Stimulated activated CD4-positive, alpha-beta T cell treated with anti-CD3 and anti-CD28 coated beads, Interleukin-15, amount 100 ng/mL, for 24 hours (primary cell): ENCODE results near the gene DHRS11.

ENCODE experiments used
- DNase-seq: peaks from one replicate; pipeline ENCODE4 v3.0.0-alpha.2; 2020

Gene DHRS11

DNA sequence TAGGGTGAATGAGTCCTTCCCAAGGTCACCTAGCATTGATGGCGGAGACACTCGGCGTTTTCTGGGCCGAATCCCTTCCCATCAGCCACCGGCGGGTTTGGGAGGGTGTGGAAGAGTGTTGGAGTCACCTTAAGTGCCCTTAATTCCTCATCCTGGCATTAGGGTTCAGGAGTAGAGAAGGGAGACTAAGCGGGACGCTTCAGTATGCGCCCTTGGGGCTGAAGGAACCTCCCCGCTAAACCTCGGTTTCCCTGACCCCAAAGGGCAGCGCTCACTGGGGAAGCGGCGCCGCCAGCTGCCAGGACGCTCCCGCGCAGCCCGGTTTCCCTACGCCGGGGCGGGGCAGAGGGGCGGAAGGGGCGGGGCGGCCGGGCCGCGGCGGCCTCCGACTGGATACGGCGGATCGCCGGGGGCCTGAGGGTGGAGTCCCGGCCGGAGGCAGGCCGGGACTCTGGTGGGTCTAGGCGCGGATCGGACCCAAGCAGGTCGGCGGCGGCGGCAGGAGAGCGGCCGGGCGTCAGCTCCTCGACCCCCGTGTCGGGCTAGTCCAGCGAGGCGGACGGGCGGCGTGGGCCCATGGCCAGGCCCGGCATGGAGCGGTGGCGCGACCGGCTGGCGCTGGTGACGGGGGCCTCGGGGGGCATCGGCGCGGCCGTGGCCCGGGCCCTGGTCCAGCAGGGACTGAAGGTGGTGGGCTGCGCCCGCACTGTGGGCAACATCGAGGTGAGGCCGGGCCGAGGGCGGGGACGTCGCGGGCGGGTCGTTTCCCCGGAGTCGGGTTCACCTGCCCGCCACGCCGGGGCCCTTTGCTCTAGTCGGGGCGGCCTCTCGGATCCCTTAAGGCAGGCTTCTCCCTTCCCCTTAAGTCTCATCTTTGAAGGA is at the start of gene DHRS11:
DHRS11 (plus strand) TSS at position 446 of the 882 bp plus-strand sequence; CDS start at position 577, 131 bp downstream.
- DNase-seq: peak; percentile 90

GRCh38 chr17:36542755-36543154 is 48.9 kb upstream of the DHRS11 start:
- DNase-seq: no peak

DNA sequence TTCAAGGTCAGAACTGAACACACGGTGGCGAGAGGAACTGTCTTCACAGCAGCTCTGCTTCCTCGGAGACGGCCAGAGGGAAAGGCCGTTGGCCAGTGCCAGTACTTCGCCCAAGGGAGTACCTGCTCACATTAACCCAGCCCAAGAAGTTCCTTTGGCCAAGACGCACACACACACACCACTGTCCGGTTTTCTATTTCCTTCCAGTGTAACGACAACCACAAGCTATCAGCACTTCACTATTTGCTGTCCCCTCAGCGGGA is 47.7 kb upstream of the DHRS11 start:
- DNase-seq: no peak

- DNase-seq: peak; percentile 94
Observed at GRCh38 chr17:36544307-36545076, 47.2 kb upstream of the DHRS11 start, which contains the start of gene GGNBP2. GGNBP2 (plus strand) TSS chr17:36544919; CDS start chr17:36545725, 806 bp downstream.

DNA sequence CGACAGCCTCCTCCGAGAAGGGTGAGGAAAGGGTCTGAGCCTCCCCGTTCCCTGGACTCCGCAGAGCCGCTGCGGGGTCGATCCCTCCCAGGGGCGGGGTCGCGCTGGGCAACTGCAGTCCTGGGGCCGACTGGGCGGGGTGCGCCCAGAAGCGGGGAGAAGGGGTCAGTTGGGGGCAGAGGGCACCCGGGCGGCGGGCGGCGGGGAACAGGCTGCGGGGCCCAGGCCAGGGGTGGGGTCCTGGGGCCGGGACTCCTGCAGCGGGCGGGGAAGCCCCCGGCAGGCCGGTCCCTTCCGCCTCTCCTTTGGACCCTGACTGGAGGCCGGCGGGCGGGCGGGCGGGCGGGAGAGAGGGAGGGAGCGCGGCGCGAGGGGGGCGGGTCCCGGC is 46.6 kb upstream of the DHRS11 start:
- DNase-seq: no peak

GRCh38 chr17:36545465-36546417 is 45.9 kb upstream of the DHRS11 start:
- peak; percentile 97 for DNase-seq

DNA sequence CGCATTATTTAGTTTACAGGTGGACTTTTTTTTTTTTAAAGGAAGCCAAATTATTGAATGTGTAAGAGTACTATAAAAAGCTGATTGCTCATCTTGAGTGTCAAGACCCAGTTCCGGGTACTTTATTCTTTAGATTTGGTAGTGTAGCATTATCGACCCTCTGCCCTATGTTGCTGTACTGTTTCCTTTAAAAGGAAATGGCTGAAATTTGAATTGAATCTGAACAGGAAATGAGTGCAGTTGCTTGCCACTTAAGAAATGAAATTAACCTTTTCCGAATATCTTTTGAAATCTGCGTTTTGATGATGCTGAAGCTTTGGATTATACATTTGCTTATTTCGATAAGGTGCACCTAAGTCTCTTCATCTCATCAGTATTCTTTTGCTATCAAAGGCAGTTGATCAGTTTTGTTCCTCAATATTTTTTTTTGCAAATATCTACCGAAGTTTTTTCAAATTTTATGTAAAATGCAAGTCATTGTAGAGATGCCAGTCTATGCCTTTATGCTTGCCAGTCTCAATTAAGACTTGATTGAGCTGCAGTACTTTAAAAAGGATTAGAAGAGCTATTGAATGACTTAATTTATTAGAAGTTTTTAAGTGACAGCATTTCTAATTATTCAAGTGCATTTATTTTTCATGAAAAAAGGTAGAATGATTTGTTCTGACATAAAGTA is 45.1 kb upstream of the DHRS11 start:
- DNase-seq: no peak

- DNase-seq: no peak
Observed at GRCh38 chr17:36547776-36548175, 43.9 kb upstream of the DHRS11 start.

GRCh38 chr17:36550491-36551417 is 40.9 kb upstream of the DHRS11 start:
- DNase-seq: no peak

DNA sequence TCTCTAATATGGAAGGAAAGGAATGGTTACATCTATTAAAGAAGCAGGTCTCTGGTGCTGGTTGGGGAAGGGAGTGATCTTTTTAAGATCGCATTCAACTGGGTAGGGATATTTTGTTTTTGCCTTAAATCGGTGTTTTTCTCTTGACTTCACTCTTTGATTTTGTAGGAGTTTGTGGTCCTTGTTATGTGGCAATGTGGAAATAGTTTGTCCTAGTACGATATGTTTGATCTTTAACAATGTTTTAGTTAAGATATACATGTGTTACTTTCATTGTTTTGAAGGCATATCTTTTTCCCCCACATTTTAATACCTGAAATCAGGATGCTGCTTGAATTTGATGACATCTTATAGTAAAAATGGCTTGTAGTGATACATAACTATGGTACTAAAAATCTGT is 38.2 kb upstream of the DHRS11 start:
- DNase-seq: no peak

GRCh38 chr17:36566081-36566480 is 25.6 kb upstream of the DHRS11 start:
- no peak for DNase-seq

- no peak for DNase-seq
Observed at GRCh38 chr17:36575028-36575427, 16.7 kb upstream of the DHRS11 start.

- DNase-seq: no peak
Observed at GRCh38 chr17:36576793-36577192, 14.9 kb upstream of the DHRS11 start.

DNA sequence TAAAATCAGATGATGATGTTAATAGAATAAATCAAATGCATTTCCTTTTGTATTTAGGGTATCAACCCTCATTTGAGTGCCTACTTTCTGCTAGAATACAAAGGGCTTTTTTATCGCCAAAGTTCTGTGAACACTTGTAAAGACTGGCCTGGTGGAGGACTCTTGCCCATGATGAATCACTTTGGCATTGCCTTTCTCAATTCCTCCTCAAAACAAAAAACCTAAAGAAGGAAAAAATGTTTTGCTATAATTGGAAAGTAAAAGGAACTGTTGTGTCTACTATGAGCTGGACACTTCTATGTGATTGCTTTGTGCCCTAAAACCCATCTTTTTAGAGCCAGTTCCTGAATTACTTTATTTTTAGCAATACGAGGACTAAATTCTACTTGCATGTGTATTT is 13.0 kb upstream of the DHRS11 start:
- DNase-seq: no peak

- no peak for DNase-seq
Observed at GRCh38 chr17:36583787-36584186, 7.9 kb upstream of the DHRS11 start.

GRCh38 chr17:36586138-36586537 is 5.5 kb upstream of the DHRS11 start:
- DNase-seq: no peak

GRCh38 chr17:36590082-36590481 is 1.6 kb upstream of the DHRS11 start:
- no peak for DNase-seq

- peak; percentile 48 for DNase-seq
Observed at GRCh38 chr17:36592316-36592715, 637 bp downstream of the DHRS11 start.

GRCh38 chr17:36592716-36593321 is 1.1 kb downstream of the DHRS11 start:
- no peak for DNase-seq

GRCh38 chr17:36593656-36594316 is 2.1 kb downstream of the DHRS11 start:
- DNase-seq: no peak
